Measurements from ENCODE around the gene EEFSEC. TPM values are rescaled to one million over a fixed set of nuclear protein-coding genes. Genes with fewer than 3 reads are reported as not detected.

Gene EEFSEC
- total RNA-seq, 1 donor from 2014 or later: 16.2 TPM

- DNase-seq (ENCODE audit: low spot score in 2 of 2): no peak
- TF ChIP-seq CTCF (IDR thresholded peaks at IDR 0.05): no peak
- intact Hi-C loops (cut with DNase I): loop anchor here (10.0 kb wide), 1 partner anchor 326 kb away; no protein-coding TSS in a partner anchor
These were observed 267.6 kb downstream of the EEFSEC start for GRCh38 chr3:128420720-128421438.

GRCh38 chr3:128421439-128421836 is 268.2 kb downstream of the EEFSEC start:
- Histone ChIP-seq H3K36me3 (no peaks in the 10 kb centered on the region), H3K4me1 (peaks cover 0 to 2% of the 10 kb centered on the region in 2 donors), H3K9me3 (no peaks in the 10 kb centered on the region), H3K27me3 (no peaks in the 10 kb centered on the region), H3K4me3 (no peak overlapping the region), H3K27ac (no peak overlapping the region)
- no peak for TF ChIP-seq CTCF (IDR thresholded peaks at IDR 0.05)
- no peak for DNase-seq (ENCODE audit: low spot score in 2 of 2)
- intact Hi-C loops (cut with DNase I): loop anchor here (10.0 kb wide), 1 partner anchor 327 kb away; no protein-coding TSS in a partner anchor

More at GRCh38 chr3:128420720-128421438, 267.6 kb downstream of the EEFSEC start:
- no peaks in the 10 kb centered on the region for H3K36me3 ChIP-seq
- H3K27me3 ChIP-seq: no peaks in the 10 kb centered on the region
- no peaks in the 10 kb centered on the region for H3K9me3 ChIP-seq
- no peaks in the 10 kb centered on the region for H3K4me1 ChIP-seq
- no peak overlapping the region for H3K4me3 ChIP-seq
- H3K27ac ChIP-seq: no peak overlapping the region

GRCh38 chr3:128421966-128422365 is 268.7 kb downstream of the EEFSEC start:
- Histone ChIP-seq H3K4me1 (peaks cover 0 to 2% of the 10 kb centered on the region in 2 donors), H3K4me3 (no peak overlapping the region), H3K9me3 (no peaks in the 10 kb centered on the region), H3K27ac (no peak overlapping the region), H3K36me3 (no peaks in the 10 kb centered on the region), H3K27me3 (no peaks in the 10 kb centered on the region)
- intact Hi-C loops (cut with DNase I): loop anchor here (10.0 kb wide), 1 partner anchor 327 kb away; no protein-coding TSS in a partner anchor
- DNase-seq (ENCODE audit: low spot score in 2 of 2): no peak
- TF ChIP-seq CTCF (IDR thresholded peaks at IDR 0.05): no peak

- H3K36me3 ChIP-seq: no peaks in the 10 kb centered on the region
- intact Hi-C loops (cut with DNase I): loop anchor here (10.0 kb wide), 1 partner anchor 328 kb away; no protein-coding TSS in a partner anchor
- no peak for DNase-seq (ENCODE audit: low spot score in 2 of 2)
- TF ChIP-seq CTCF (IDR thresholded peaks at IDR 0.05): no peak
- H3K9me3 ChIP-seq: no peaks in the 10 kb centered on the region
- H3K27me3 ChIP-seq: no peaks in the 10 kb centered on the region
- H3K4me3 ChIP-seq: no peak overlapping the region
- no peak overlapping the region for H3K27ac ChIP-seq
- peaks cover 0 to 2% of the 10 kb centered on the region in 2 donors for H3K4me1 ChIP-seq
These were observed 269.7 kb downstream of the EEFSEC start for GRCh38 chr3:128422762-128423524.

- no peak for TF ChIP-seq CTCF (IDR thresholded peaks at IDR 0.05)
- H3K27ac ChIP-seq: no peak overlapping the region
- intact Hi-C loops (cut with DNase I): loop anchor here (10.0 kb wide), 1 partner anchor 329 kb away; no protein-coding TSS in a partner anchor
These were observed 270.4 kb downstream of the EEFSEC start for GRCh38 chr3:128423525-128424147.

More at GRCh38 chr3:128423525-128424147, 270.4 kb downstream of the EEFSEC start:
- Histone ChIP-seq H3K4me3 (no peak overlapping the region), H3K4me1 (peaks cover 0 to 2% of the 10 kb centered on the region in 2 donors), H3K36me3 (no peaks in the 10 kb centered on the region), H3K27me3 (no peaks in the 10 kb centered on the region), H3K9me3 (no peaks in the 10 kb centered on the region)
- DNase-seq (ENCODE audit: low spot score in 2 of 2): no peak
